B cell (primary cell): ENCODE data around the gene PPP2R5A.

Experiments used
- EZH2 ChIP-seq: IDR thresholded peaks from 2 replicates; pipeline ENCODE4 v1.6.1; 2012; ENCODE audit warnings: borderline replicate concordance, low read depth, mild to moderate bottlenecking, moderate library complexity, low read length; ENCODE audit not compliant: insufficient read depth, poor library complexity, severe bottlenecking
- TF ChIP-seq, protein P1 (sequence below): fragments of 200-600 bp; IDR thresholded peaks from one replicate; pipeline ENCODE4 v1.8.0; 2022; ENCODE audit warnings: antibody characterized with exemption, mild to moderate bottlenecking

DNA sequence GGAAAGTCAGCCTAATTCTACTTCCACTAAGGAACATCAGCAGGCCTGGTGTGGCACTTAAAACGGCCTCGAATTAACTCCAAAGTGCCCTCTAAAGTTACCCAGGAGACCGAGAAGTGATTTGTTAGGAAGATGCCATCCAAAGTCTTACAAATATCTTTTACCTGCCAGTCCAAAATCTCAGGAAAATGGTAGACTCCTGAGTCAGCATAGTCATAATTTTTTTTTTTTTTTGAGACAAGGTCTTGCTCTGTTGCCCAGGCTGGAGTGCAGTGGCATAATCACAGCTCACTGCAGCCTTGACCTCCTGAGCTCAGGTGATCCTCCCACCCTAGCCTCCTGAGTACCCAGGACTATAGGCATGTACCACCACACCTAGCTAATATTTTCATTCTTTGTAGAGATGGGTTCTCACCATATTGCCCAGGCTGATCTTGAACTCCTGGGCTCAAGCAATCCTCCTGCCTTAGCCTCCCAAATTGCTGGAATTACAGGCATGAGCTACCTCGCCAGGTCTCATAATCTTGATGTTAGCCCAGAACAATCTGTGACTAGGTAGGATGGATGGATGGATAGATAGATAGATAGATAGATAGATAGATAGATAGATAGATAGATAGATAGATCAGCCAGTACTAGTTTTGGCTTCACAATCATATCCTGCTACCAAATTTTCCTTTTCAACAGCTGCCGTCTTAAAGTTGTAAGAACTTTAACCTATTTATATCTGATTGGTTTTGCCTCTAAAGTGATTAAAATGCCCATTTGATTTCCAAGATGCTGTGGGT lies 25.3 kb upstream of the PPP2R5A start:
- TF ChIP-seq, protein P1, sequence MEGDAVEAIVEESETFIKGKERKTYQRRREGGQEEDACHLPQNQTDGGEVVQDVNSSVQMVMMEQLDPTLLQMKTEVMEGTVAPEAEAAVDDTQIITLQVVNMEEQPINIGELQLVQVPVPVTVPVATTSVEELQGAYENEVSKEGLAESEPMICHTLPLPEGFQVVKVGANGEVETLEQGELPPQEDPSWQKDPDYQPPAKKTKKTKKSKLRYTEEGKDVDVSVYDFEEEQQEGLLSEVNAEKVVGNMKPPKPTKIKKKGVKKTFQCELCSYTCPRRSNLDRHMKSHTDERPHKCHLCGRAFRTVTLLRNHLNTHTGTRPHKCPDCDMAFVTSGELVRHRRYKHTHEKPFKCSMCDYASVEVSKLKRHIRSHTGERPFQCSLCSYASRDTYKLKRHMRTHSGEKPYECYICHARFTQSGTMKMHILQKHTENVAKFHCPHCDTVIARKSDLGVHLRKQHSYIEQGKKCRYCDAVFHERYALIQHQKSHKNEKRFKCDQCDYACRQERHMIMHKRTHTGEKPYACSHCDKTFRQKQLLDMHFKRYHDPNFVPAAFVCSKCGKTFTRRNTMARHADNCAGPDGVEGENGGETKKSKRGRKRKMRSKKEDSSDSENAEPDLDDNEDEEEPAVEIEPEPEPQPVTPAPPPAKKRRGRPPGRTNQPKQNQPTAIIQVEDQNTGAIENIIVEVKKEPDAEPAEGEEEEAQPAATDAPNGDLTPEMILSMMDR, result no peak
- no peak for TF ChIP-seq EZH2
